Stimulated activated CD4-positive, alpha-beta T cell treated with anti-CD3 and anti-CD28 coated beads, Interleukin-12 subunit alpha, Interleukin-12 subunit beta, amount 100 ng/mL, for 48 hours (primary cell): ENCODE results near the gene CNPPD1.

Source experiments
- DNase-seq, 3 donors: peaks; one replicate each; pipeline ENCODE4 v3.0.0-alpha.2; 2020; ENCODE audit warnings: low read depth in 2 of 3, low spot score in 1 of 3

Gene CNPPD1

GRCh38 chr2:219181531-219181930 is 4.8 kb upstream of the CNPPD1 start:
- DNase-seq: no peak

- DNase-seq: no peak
Observed at GRCh38 chr2:219180961-219181360, 4.2 kb upstream of the CNPPD1 start.

GRCh38 chr2:219179601-219180465 is 3.1 kb upstream of the CNPPD1 start:
- DNase-seq: no peak

GRCh38 chr2:219178377-219179175 is 1.9 kb upstream of the CNPPD1 start:
- no peak for DNase-seq

- peak; percentile 61 to 73 (median 63) for DNase-seq
Observed at GRCh38 chr2:219177552-219178376, 1.0 kb upstream of the CNPPD1 start, which contains the start of gene RETREG2. RETREG2 (plus strand) TSS chr2:219178275; CDS start chr2:219178353, 78 bp downstream.

GRCh38 chr2:219175928-219176817 is 552 bp downstream of the CNPPD1 start:
- DNase-seq: peak in 1 of 3 donors; percentile 25

- no peak for DNase-seq
Observed at GRCh38 chr2:219175486-219175885, 1.2 kb downstream of the CNPPD1 start.

- DNase-seq: no peak
Observed at GRCh38 chr2:219174801-219175200, 1.9 kb downstream of the CNPPD1 start.

- DNase-seq: no peak
Observed at GRCh38 chr2:219174146-219174545, 2.6 kb downstream of the CNPPD1 start.

- DNase-seq: no peak
Observed at GRCh38 chr2:219173176-219173575, 3.5 kb downstream of the CNPPD1 start.

GRCh38 chr2:219172231-219173154 is 4.2 kb downstream of the CNPPD1 start:
- DNase-seq: no peak

GRCh38 chr2:219171231-219171651 is 5.5 kb downstream of the CNPPD1 start:
- DNase-seq: peak in 1 of 3 donors; percentile 30

- DNase-seq: no peak
Observed at GRCh38 chr2:219169930-219170654, 6.6 kb downstream of the CNPPD1 start, which contains the start of gene SLC23A3. SLC23A3 (minus strand) TSS chr2:219170029; CDS start chr2:219169984, 45 bp downstream.

GRCh38 chr2:219168932-219169331 is 7.8 kb downstream of the CNPPD1 start:
- no peak for DNase-seq

GRCh38 chr2:219168526-219168925 is 8.2 kb downstream of the CNPPD1 start:
- DNase-seq: no peak

GRCh38 chr2:219167997-219168396 is 8.7 kb downstream of the CNPPD1 start:
- DNase-seq: no peak

- no peak for DNase-seq
Observed at GRCh38 chr2:219165058-219165911, 11.4 kb downstream of the CNPPD1 start.
